H9 (cell line): Measurements from ENCODE around the gene MSRB1. TPM values are rescaled to one million over a fixed set of nuclear protein-coding genes. Genes with fewer than 3 reads are reported as not detected.

Experiments
- DNase-seq: peaks from one replicate; pipeline ENCODE4 v3.0.0-alpha.2; 2017
- H2AFZ ChIP-seq: one replicate; pipeline ENCODE4 v1.6.1; 2013; ENCODE audit warnings: mild to moderate bottlenecking, low read length, control low read depth, moderate library complexity
- H2AK5ac ChIP-seq: 2 replicates; pipeline ENCODE4 v1.6.1; 2013; ENCODE audit warnings: low read length, control low read depth, mixed read lengths; ENCODE audit not compliant: insufficient read length
- H2BK120ac ChIP-seq: one replicate; pipeline ENCODE4 v1.6.1; 2013; ENCODE audit warnings: low read depth, mild to moderate bottlenecking, low read length, control low read depth, inconsistent platforms; ENCODE audit not compliant: poor library complexity, severe bottlenecking
- H2BK12ac ChIP-seq: 2 replicates; pipeline ENCODE4 v1.6.1; 2013; ENCODE audit warnings: low read length, control low read depth, mixed read lengths, low read depth; ENCODE audit not compliant: insufficient read length
- H2BK15ac ChIP-seq: 2 replicates; pipeline ENCODE4 v1.6.1; 2013; ENCODE audit warnings: low read depth, low read length, control low read depth
- H2BK20ac ChIP-seq: one replicate; pipeline ENCODE4 v1.6.1; 2013; ENCODE audit warnings: low read depth, mild to moderate bottlenecking, low read length, control low read depth, inconsistent platforms; ENCODE audit not compliant: poor library complexity, severe bottlenecking
- H2BK5ac ChIP-seq: 2 replicates; pipeline ENCODE4 v1.6.1; 2013; ENCODE audit warnings: low read length, control low read depth, mixed read lengths; ENCODE audit not compliant: insufficient read length
- H3K14ac ChIP-seq: 2 replicates; pipeline ENCODE4 v1.6.1; 2013; ENCODE audit warnings: low read length, control low read depth; ENCODE audit not compliant: insufficient read depth
- H3K18ac ChIP-seq: 2 replicates; pipeline ENCODE4 v1.6.1; 2013; ENCODE audit warnings: low read depth, mild to moderate bottlenecking, mixed read lengths, low read length, control low read depth; ENCODE audit not compliant: insufficient read length
- H3K23ac ChIP-seq: 2 replicates; pipeline ENCODE4 v1.6.1; 2013; ENCODE audit warnings: low read length, control low read depth, mixed read lengths, low read depth; ENCODE audit not compliant: insufficient read length
- H3K23me2 ChIP-seq: 2 replicates; pipeline ENCODE4 v1.6.1; 2013; ENCODE audit warnings: low read depth, mild to moderate bottlenecking, mixed read lengths, low read length, control low read depth; ENCODE audit not compliant: insufficient read length, poor library complexity, severe bottlenecking
- H3K27ac ChIP-seq: 2 replicates; pipeline ENCODE4 v1.5.1; 2013; ENCODE audit warnings: low read length, control low read depth, mixed read lengths, low read depth; ENCODE audit not compliant: insufficient read length
- H3K27me3 ChIP-seq: 2 replicates; pipeline ENCODE4 v1.6.1; 2013; ENCODE audit warnings: low read length, control low read depth, inconsistent platforms; ENCODE audit not compliant: insufficient read depth
- H3K4ac ChIP-seq: 2 replicates; pipeline ENCODE4 v1.6.1; 2013; ENCODE audit warnings: low read depth, mild to moderate bottlenecking, control low read depth, inconsistent platforms, low read length, moderate library complexity
- H3K4me1 ChIP-seq: 2 replicates; pipeline ENCODE4 v1.6.1; 2013; ENCODE audit warnings: low read length, control low read depth, inconsistent platforms; ENCODE audit not compliant: insufficient read depth
- H3K4me2 ChIP-seq: 2 replicates; pipeline ENCODE4 v1.6.1; 2013; ENCODE audit warnings: low read length, control low read depth, mixed read lengths; ENCODE audit not compliant: insufficient read length, insufficient read depth
- H3K56ac ChIP-seq: 2 replicates; pipeline ENCODE4 v1.6.1; 2013; ENCODE audit warnings: low read depth, mild to moderate bottlenecking, mixed read lengths, low read length, control low read depth; ENCODE audit not compliant: insufficient read length
- H3K79me1 ChIP-seq: 2 replicates; pipeline ENCODE4 v1.6.1; 2013; ENCODE audit warnings: low read depth, mild to moderate bottlenecking, moderate library complexity, low read length, control low read depth, inconsistent platforms; ENCODE audit not compliant: insufficient read depth, poor library complexity, severe bottlenecking
- H3K79me2 ChIP-seq: 2 replicates; pipeline ENCODE4 v1.6.1; 2013; ENCODE audit warnings: low read length, control low read depth, inconsistent platforms; ENCODE audit not compliant: insufficient read depth
- H3K9ac ChIP-seq: 2 replicates; pipeline ENCODE4 v1.6.1; 2013; ENCODE audit warnings: low read length, control low read depth, mixed read lengths; ENCODE audit not compliant: insufficient read length; ENCODE audit errors: extremely low read depth
- H3K9me3 ChIP-seq: one replicate; pipeline ENCODE4 v1.6.1; 2013; ENCODE audit warnings: low read depth, low read length, inconsistent platforms; ENCODE audit not compliant: control insufficient read depth
- H3T11ph ChIP-seq: one replicate; pipeline ENCODE4 v1.6.1; 2013; ENCODE audit warnings: mild to moderate bottlenecking, low read length, control low read depth, inconsistent platforms
- H4K20me1 ChIP-seq: one replicate; pipeline ENCODE4 v1.6.1; 2013; ENCODE audit not compliant: control insufficient read depth, insufficient read length, insufficient read depth
- H4K5ac ChIP-seq: 2 replicates; pipeline ENCODE4 v1.6.1; 2013; ENCODE audit warnings: low read depth, mild to moderate bottlenecking, mixed read lengths, low read length, control low read depth; ENCODE audit not compliant: insufficient read length
- H4K8ac ChIP-seq: replicated peaks from 2 replicates; pipeline ENCODE4 v1.6.1; 2013; ENCODE audit warnings: low read length, control low read depth, mixed read lengths, low read depth; ENCODE audit not compliant: insufficient read length
- H4K91ac ChIP-seq: 2 replicates; pipeline ENCODE4 v1.6.1; 2013; ENCODE audit warnings: low read depth, mild to moderate bottlenecking, moderate library complexity, mixed read lengths, low read length, control low read depth; ENCODE audit not compliant: insufficient read length
- H3K27ac Mint-ChIP-seq, 3 experiments: 2 replicates in 2 of 3; 3 replicates in 1 of 3; pipeline ENCODE4 v1.8.0; 2020 to 2021; ENCODE audit warnings: mixed read lengths in 3 of 3, mild to moderate bottlenecking in 1 of 3, moderate library complexity in 1 of 3
- H3K27me3 Mint-ChIP-seq: 2 replicates; pipeline ENCODE4 v1.8.0; 2021; ENCODE audit warnings: low read depth, mild to moderate bottlenecking, moderate library complexity, mixed read lengths
- H3K36me3 Mint-ChIP-seq, 3 experiments: 2 replicates in 2 of 3; 3 replicates in 1 of 3; pipeline ENCODE4 v1.8.0; 2020 to 2021; ENCODE audit warnings: low read depth in 3 of 3, mixed read lengths in 3 of 3; ENCODE audit not compliant: insufficient read depth in 1 of 3
- H3K4me1 Mint-ChIP-seq, 2 experiments: 2 replicates each; pipeline ENCODE4 v1.8.0; 2020; ENCODE audit warnings: mixed read lengths in 2 of 2
- H3K4me3 Mint-ChIP-seq, 2 experiments: 2 replicates in 1 of 2; 3 replicates in 1 of 2; pipeline ENCODE4 v1.8.0; 2020 to 2021; ENCODE audit warnings: mild to moderate bottlenecking in 2 of 2, mixed read lengths in 2 of 2, moderate library complexity in 1 of 2
- H3K9me3 Mint-ChIP-seq, 2 experiments: 2 replicates in 1 of 2; 3 replicates in 1 of 2; pipeline ENCODE4 v1.8.0; 2020; ENCODE audit warnings: mild to moderate bottlenecking in 2 of 2, mixed read lengths in 2 of 2, moderate library complexity in 1 of 2
- CTCF ChIP-seq: fragments of 200-600 bp; sonication (generic); conservative IDR thresholded peaks from 3 replicates; pipeline ENCODE4 v1.8.0; 2021; ENCODE audit warnings: antibody characterized with exemption, mild to moderate bottlenecking
- WGBS: extraction: QIAGEN DNeasy Blood & Tissue Kit; methylation state at CpG from one replicate; pipeline ENCODE4 v1.1.7; 2013; ENCODE audit warnings: missing lambda C conversion rate, low lambda C conversion rate, mixed read lengths; ENCODE audit not compliant: insufficient read length; ENCODE audit errors: extremely low coverage; 5-methylcytosine and 5-hydroxymethylcytosine counted together
- total RNA-seq: library from RNA; stranded (reverse); gene quantifications from 2 replicates; pipeline ENCODE4 v1.2.1, GENCODE V29; 2021

MSRB1 gene
- total RNA-seq, 1 experiment from 2014 or later = 25.7 TPM

- no peak overlapping the region for H3K4me2 ChIP-seq
- no peak overlapping the region for H3K27ac Mint-ChIP-seq
- no peak overlapping the region for H2BK20ac ChIP-seq
- no peaks in the 10 kb centered on the region for H3K79me1 ChIP-seq
- H4K20me1 ChIP-seq = no peaks in the 10 kb centered on the region
- H3K27me3 Mint-ChIP-seq = peaks cover 57% of the 10 kb centered on the region
- no peak overlapping the region for H3K4me3 Mint-ChIP-seq
- H3K4ac ChIP-seq = no peak overlapping the region
- H2BK5ac ChIP-seq = no peak overlapping the region
- H3K4me1 Mint-ChIP-seq = peaks cover 4 to 6% of the 10 kb centered on the region in 2 experiments
- H3K9me3 Mint-ChIP-seq = no peaks in the 10 kb centered on the region
- no peak for DNase-seq
- no peak overlapping the region for H3K14ac ChIP-seq
- H3T11ph ChIP-seq = no peak overlapping the region
- no peak overlapping the region for H2AFZ ChIP-seq
- TF ChIP-seq CTCF = no peak
- H3K23me2 ChIP-seq = no peaks in the 10 kb centered on the region
- no peak overlapping the region for H3K23ac ChIP-seq
- no peak overlapping the region for H2BK120ac ChIP-seq
- no peak overlapping the region for H4K8ac ChIP-seq
- no peak overlapping the region for H4K91ac ChIP-seq
- H3K27me3 ChIP-seq = no peaks in the 10 kb centered on the region
- no peak overlapping the region for H3K18ac ChIP-seq
- H3K27ac ChIP-seq = no peak overlapping the region
- H3K4me1 ChIP-seq = no peaks in the 10 kb centered on the region
- H2BK15ac ChIP-seq = no peak overlapping the region
- H2BK12ac ChIP-seq = no peak overlapping the region
- H3K9ac ChIP-seq = no peak overlapping the region
- H4K5ac ChIP-seq = no peak overlapping the region
- no peak overlapping the region for H2AK5ac ChIP-seq
- H3K56ac ChIP-seq = no peak overlapping the region
- no peaks in the 10 kb centered on the region for H3K36me3 Mint-ChIP-seq
- no peaks in the 10 kb centered on the region for H3K9me3 ChIP-seq
- no peaks in the 10 kb centered on the region for H3K79me2 ChIP-seq
- WGBS = no CpG with 5 or more reads among the region's 5 CpGs
Measured at GRCh38 chr16:1895068-1895467, 47.9 kb downstream of the MSRB1 start.
